HUES6 (cell line): ENCODE results near the gene CNTN5.

Experiments
- H3K27ac ChIP-seq: 2 replicates; pipeline ENCODE4 v1.7.0; 2013; ENCODE audit warnings: low read depth, mild to moderate bottlenecking, low read length, inconsistent platforms
- H3K27me3 ChIP-seq: 2 replicates; pipeline ENCODE4 v1.6.1; 2013; ENCODE audit warnings: low read length; ENCODE audit not compliant: control insufficient read depth, insufficient read depth
- H3K36me3 ChIP-seq: 2 replicates; pipeline ENCODE4 v1.6.1; 2013; ENCODE audit warnings: low read length; ENCODE audit not compliant: control insufficient read depth, insufficient read depth
- H3K4me1 ChIP-seq: 2 replicates; pipeline ENCODE4 v1.6.1; 2013; ENCODE audit warnings: low read length; ENCODE audit not compliant: control insufficient read depth, insufficient read depth
- H3K4me3 ChIP-seq: 2 replicates; pipeline ENCODE4 v1.5.1; 2013; ENCODE audit warnings: low read depth, low read length
- H3K9ac ChIP-seq: one replicate; pipeline ENCODE4 v1.6.1; 2013; ENCODE audit warnings: mild to moderate bottlenecking, low read length
- H3K9me3 ChIP-seq: 2 replicates; pipeline ENCODE4 v1.6.1; 2013; ENCODE audit warnings: low read depth, low read length; ENCODE audit not compliant: control insufficient read depth, insufficient read depth

The CNTN5 gene

GRCh38 chr11:99548264-99548663, 527.5 kb downstream of the CNTN5 start:
- H3K36me3 ChIP-seq = no peaks in the 10 kb centered on the region
- no peak overlapping the region for H3K4me3 ChIP-seq
- no peak overlapping the region for H3K9ac ChIP-seq
- H3K27me3 ChIP-seq = no peaks in the 10 kb centered on the region
- H3K9me3 ChIP-seq = no peaks in the 10 kb centered on the region
- no peak overlapping the region for H3K27ac ChIP-seq
- H3K4me1 ChIP-seq = no peaks in the 10 kb centered on the region

GRCh38 chr11:99554232-99554903, 533.6 kb downstream of the CNTN5 start:
- H3K27ac ChIP-seq = no peak overlapping the region
- no peaks in the 10 kb centered on the region for H3K36me3 ChIP-seq
- H3K4me3 ChIP-seq = no peak overlapping the region
- H3K9me3 ChIP-seq = no peaks in the 10 kb centered on the region
- H3K9ac ChIP-seq = no peak overlapping the region
- H3K27me3 ChIP-seq = no peaks in the 10 kb centered on the region
- H3K4me1 ChIP-seq = no peaks in the 10 kb centered on the region

GRCh38 chr11:99555486-99555885, 534.7 kb downstream of the CNTN5 start:
- Histone ChIP-seq H3K9ac (no peak overlapping the region), H3K36me3 (no peaks in the 10 kb centered on the region), H3K4me3 (no peak overlapping the region), H3K27ac (no peak overlapping the region), H3K4me1 (no peaks in the 10 kb centered on the region), H3K27me3 (no peaks in the 10 kb centered on the region), H3K9me3 (no peaks in the 10 kb centered on the region)

- no peak overlapping the region for H3K4me3 ChIP-seq
- no peak overlapping the region for H3K9ac ChIP-seq
- no peaks in the 10 kb centered on the region for H3K9me3 ChIP-seq
- H3K27me3 ChIP-seq = no peaks in the 10 kb centered on the region
- no peaks in the 10 kb centered on the region for H3K4me1 ChIP-seq
- H3K36me3 ChIP-seq = no peaks in the 10 kb centered on the region
- no peak overlapping the region for H3K27ac ChIP-seq
Measured at GRCh38 chr11:99565333-99565732, 544.6 kb downstream of the CNTN5 start.

- Histone ChIP-seq H3K27ac (no peak overlapping the region), H3K4me3 (no peak overlapping the region), H3K9ac (no peak overlapping the region), H3K27me3 (no peaks in the 10 kb centered on the region), H3K9me3 (no peaks in the 10 kb centered on the region), H3K36me3 (no peaks in the 10 kb centered on the region), H3K4me1 (no peaks in the 10 kb centered on the region)
Measured at GRCh38 chr11:99567334-99567956, 546.7 kb downstream of the CNTN5 start.

- Histone ChIP-seq H3K4me1 (no peaks in the 10 kb centered on the region), H3K27ac (no peak overlapping the region), H3K9ac (no peak overlapping the region), H3K36me3 (no peaks in the 10 kb centered on the region), H3K9me3 (no peaks in the 10 kb centered on the region), H3K27me3 (no peaks in the 10 kb centered on the region), H3K4me3 (no peak overlapping the region)
Measured at GRCh38 chr11:99568808-99569207, 548.1 kb downstream of the CNTN5 start.

GRCh38 chr11:99571094-99571493, 550.3 kb downstream of the CNTN5 start:
- Histone ChIP-seq H3K27me3 (no peaks in the 10 kb centered on the region), H3K27ac (no peak overlapping the region), H3K36me3 (no peaks in the 10 kb centered on the region), H3K9me3 (0 out of 2 replicates have a peak, but pooled peaks cover 3% of the 10 kb centered on the region), H3K4me1 (no peaks in the 10 kb centered on the region), H3K4me3 (no peak overlapping the region), H3K9ac (no peak overlapping the region)

- Histone ChIP-seq H3K4me1 (no peaks in the 10 kb centered on the region), H3K9me3 (peaks cover 5% of the 10 kb centered on the region; the same call in 1 of the 2 replicates), H3K27ac (no peak overlapping the region), H3K9ac (no peak overlapping the region), H3K36me3 (no peaks in the 10 kb centered on the region), H3K4me3 (no peak overlapping the region), H3K27me3 (no peaks in the 10 kb centered on the region)
Measured at GRCh38 chr11:99584830-99585229, 564.1 kb downstream of the CNTN5 start.

GRCh38 chr11:99585606-99586005, 564.9 kb downstream of the CNTN5 start:
- Histone ChIP-seq H3K9me3 (peaks cover 5% of the 10 kb centered on the region; the same call in 1 of the 2 replicates), H3K36me3 (no peaks in the 10 kb centered on the region), H3K27ac (no peak overlapping the region), H3K4me3 (no peak overlapping the region), H3K27me3 (no peaks in the 10 kb centered on the region), H3K4me1 (no peaks in the 10 kb centered on the region), H3K9ac (no peak overlapping the region)

GRCh38 chr11:99589771-99590170, 569.0 kb downstream of the CNTN5 start:
- H3K27ac ChIP-seq = no peak overlapping the region
- no peak overlapping the region for H3K4me3 ChIP-seq
- H3K9ac ChIP-seq = no peak overlapping the region
- H3K36me3 ChIP-seq = no peaks in the 10 kb centered on the region
- no peaks in the 10 kb centered on the region for H3K9me3 ChIP-seq
- no peaks in the 10 kb centered on the region for H3K4me1 ChIP-seq
- no peaks in the 10 kb centered on the region for H3K27me3 ChIP-seq

GRCh38 chr11:99592266-99592665, 571.5 kb downstream of the CNTN5 start:
- Histone ChIP-seq H3K4me1 (no peaks in the 10 kb centered on the region), H3K36me3 (no peaks in the 10 kb centered on the region), H3K4me3 (no peak overlapping the region), H3K9ac (no peak overlapping the region), H3K9me3 (no peaks in the 10 kb centered on the region), H3K27ac (no peak overlapping the region), H3K27me3 (no peaks in the 10 kb centered on the region)
